HEK293 (cell line): ENCODE results near the gene PBX3.

Experiments used
- CTCF ChIA-PET: fragments of 350-600 bp; formaldehyde crosslinking; extraction: SDS; loops from one replicate; lab custom pipeline; 2021; ENCODE audit warnings: antibody characterized with exemption; lab: Yijun Ruan, JAX
- POLR2A ChIA-PET: fragments of 300-600 bp; formaldehyde crosslinking; extraction: SDS; loops from one replicate; lab custom pipeline; 2020; ENCODE audit warnings: antibody characterized with exemption, inconsistent platforms; lab: Yijun Ruan, JAX
- H3K27ac ChIP-seq: fragments of 200-500 bp; sonication (Bioruptor generic); 2 replicates; pipeline ENCODE4 v1.5.1; 2014; ENCODE audit warnings: low read depth, low read length, control low read depth, inconsistent platforms; ENCODE audit errors: extremely low read depth
- H3K36me3 ChIP-seq, 2 experiments: fragments of 200-500 bp in 1 of 2; sonication (Bioruptor generic) in 1 of 2; 1 replicate in 1 of 2; 2 replicates in 1 of 2; pipeline ENCODE4 v1.5.1; 2014 to 2017; ENCODE audit warnings: inconsistent platforms in 2 of 2, low read length in 2 of 2; ENCODE audit not compliant: control insufficient read depth in 2 of 2, insufficient read depth in 1 of 2
- H3K4me1 ChIP-seq: fragments of 200-500 bp; sonication (Bioruptor generic); 2 replicates; pipeline ENCODE4 v1.5.1; 2014; ENCODE audit warnings: mild to moderate bottlenecking, low read length, inconsistent platforms; ENCODE audit not compliant: control insufficient read depth, insufficient read depth
- H3K4me3 ChIP-seq: 2 replicates; pipeline ENCODE4 v1.5.1; 2011; ENCODE audit warnings: low read depth, mild to moderate bottlenecking, control low read depth, low read length, moderate library complexity
- H3K9me3 ChIP-seq: fragments of 200-500 bp; sonication (Bioruptor generic); 2 replicates; pipeline ENCODE4 v1.5.1; 2014; ENCODE audit warnings: low read depth, low read length, inconsistent platforms; ENCODE audit not compliant: control insufficient read depth, insufficient read depth
- FEZF1 ChIP-seq: fragments of 450-650 bp; formaldehyde crosslinking; IDR thresholded peaks from 2 replicates; pipeline ENCODE4 v1.5.1; 2016; ENCODE audit warnings: missing biosample characterization, missing genetic modification characterization
- GFI1B ChIP-seq: fragments of 450-650 bp; formaldehyde crosslinking; IDR thresholded peaks from 2 replicates; pipeline ENCODE4 v1.5.1; 2016; ENCODE audit warnings: missing biosample characterization, missing genetic modification characterization
- GLI2 ChIP-seq: fragments of 450-650 bp; formaldehyde crosslinking; IDR thresholded peaks from 2 replicates; pipeline ENCODE4; 2017; ENCODE audit warnings: missing biosample characterization, missing genetic modification characterization, low read depth, borderline replicate concordance
- HOXC10 ChIP-seq: sonication (generic); formaldehyde crosslinking; IDR thresholded peaks from 2 replicates; pipeline ENCODE4 v1.8.1; 2023; ENCODE audit warnings: mild to moderate bottlenecking, missing genetic modification reagents
- IKZF3 ChIP-seq: fragments of 450-650 bp; IDR thresholded peaks from 2 replicates; pipeline ENCODE4 v1.5.0; 2018; ENCODE audit warnings: missing biosample characterization, mild to moderate bottlenecking, missing genetic modification characterization, moderate library complexity
- KLF10 ChIP-seq: fragments of 450-650 bp; IDR thresholded peaks from 2 replicates; pipeline ENCODE4 v1.5.1; 2018; ENCODE audit warnings: missing biosample characterization, mild to moderate bottlenecking, missing genetic modification characterization
- MYNN ChIP-seq: fragments of 450-650 bp; formaldehyde crosslinking; IDR thresholded peaks from 2 replicates; pipeline ENCODE4 v1.5.1; 2016; ENCODE audit warnings: missing biosample characterization, missing genetic modification characterization, borderline replicate concordance
- OSR2 ChIP-seq: fragments of 450-650 bp; formaldehyde crosslinking; IDR thresholded peaks from 2 replicates; pipeline ENCODE4 v1.5.1; 2016; ENCODE audit warnings: missing biosample characterization, missing genetic modification characterization
- PRDM1 ChIP-seq: fragments of 450-650 bp; formaldehyde crosslinking; IDR thresholded peaks from 2 replicates; pipeline ENCODE4; 2016; ENCODE audit warnings: missing biosample characterization, missing genetic modification characterization
- SCRT1 ChIP-seq: fragments of 450-650 bp; formaldehyde crosslinking; IDR thresholded peaks from 2 replicates; pipeline ENCODE4 v1.5.1; 2016; ENCODE audit warnings: missing biosample characterization, missing genetic modification characterization, borderline replicate concordance
- SCRT2 ChIP-seq: fragments of 450-650 bp; formaldehyde crosslinking; IDR thresholded peaks from 2 replicates; pipeline ENCODE4 v1.5.1; 2016; ENCODE audit warnings: missing biosample characterization, missing genetic modification characterization
- WT1 ChIP-seq: fragments of 450-650 bp; formaldehyde crosslinking; IDR thresholded peaks from 2 replicates; pipeline ENCODE4 v1.5.1; 2016; ENCODE audit warnings: missing biosample characterization, missing genetic modification characterization
- ZBTB7A ChIP-seq: fragments of 450-650 bp; formaldehyde crosslinking; IDR thresholded peaks from 2 replicates; pipeline ENCODE4 v1.5.1; 2016; ENCODE audit warnings: low read depth, missing biosample characterization, missing genetic modification characterization
- ZIC2 ChIP-seq: fragments of 450-650 bp; formaldehyde crosslinking; IDR thresholded peaks from 2 replicates; pipeline ENCODE4 v1.5.1; 2016; ENCODE audit warnings: missing biosample characterization, missing genetic modification characterization
- ZNF138 ChIP-seq: fragments of 450-650 bp; formaldehyde crosslinking; IDR thresholded peaks from 2 replicates; pipeline ENCODE4 v1.5.1; 2016; ENCODE audit warnings: missing biosample characterization, missing genetic modification characterization, borderline replicate concordance
- ZNF146 ChIP-seq: fragments of 450-650 bp; formaldehyde crosslinking; IDR thresholded peaks from 2 replicates; pipeline ENCODE4 v1.5.1; 2016; ENCODE audit warnings: missing biosample characterization, missing genetic modification characterization
- ZNF18 ChIP-seq: fragments of 450-650 bp; formaldehyde crosslinking; IDR thresholded peaks from 2 replicates; pipeline ENCODE4 v1.5.1; 2016; ENCODE audit warnings: missing biosample characterization, missing genetic modification characterization
- ZNF211 ChIP-seq: fragments of 450-650 bp; formaldehyde crosslinking; IDR thresholded peaks from 2 replicates; pipeline ENCODE4 v1.5.1; 2016; ENCODE audit warnings: low read depth, missing biosample characterization, missing genetic modification characterization
- ZNF223 ChIP-seq: fragments of 450-650 bp; formaldehyde crosslinking; IDR thresholded peaks from 2 replicates; pipeline ENCODE4 v1.5.1; 2016; ENCODE audit warnings: missing biosample characterization, missing genetic modification characterization
- ZNF248 ChIP-seq: fragments of 450-650 bp; formaldehyde crosslinking; IDR thresholded peaks from 2 replicates; pipeline ENCODE4 v1.5.1; 2017; ENCODE audit warnings: missing biosample characterization, missing genetic modification characterization
- ZNF335 ChIP-seq: fragments of 450-650 bp; formaldehyde crosslinking; conservative IDR thresholded peaks from 2 replicates; pipeline ENCODE4 v1.5.1; 2016; ENCODE audit warnings: missing biosample characterization, missing genetic modification characterization
- ZNF341 ChIP-seq: fragments of 450-650 bp; formaldehyde crosslinking; IDR thresholded peaks from 2 replicates; pipeline ENCODE4; 2016; ENCODE audit warnings: low read depth, missing biosample characterization, missing genetic modification characterization
- ZNF664 ChIP-seq: fragments of 450-650 bp; formaldehyde crosslinking; IDR thresholded peaks from 2 replicates; pipeline ENCODE4 v1.5.1; 2016; ENCODE audit warnings: missing biosample characterization, missing genetic modification characterization
- ZSCAN16 ChIP-seq: fragments of 450-650 bp; formaldehyde crosslinking; IDR thresholded peaks from 2 replicates; pipeline ENCODE4 v1.5.1; 2016; ENCODE audit warnings: missing biosample characterization, missing genetic modification characterization
- TF ChIP-seq, protein P1 (sequence below): fragments of 450-650 bp; formaldehyde crosslinking; IDR thresholded peaks from 2 replicates; pipeline ENCODE4 v1.5.1; 2016; ENCODE audit warnings: missing biosample characterization, missing genetic modification characterization
- TF ChIP-seq, protein P2 (sequence below): fragments of 450-650 bp; IDR thresholded peaks from 2 replicates; pipeline ENCODE4 v1.5.1; 2018; ENCODE audit warnings: missing biosample characterization, mild to moderate bottlenecking, missing genetic modification characterization
- TF ChIP-seq, protein P3 (sequence below): fragments of 450-650 bp; formaldehyde crosslinking; conservative IDR thresholded peaks from 2 replicates; pipeline ENCODE4 v1.5.1; 2016; ENCODE audit warnings: low read depth, missing biosample characterization, missing genetic modification characterization

PBX3 gene

DNA sequence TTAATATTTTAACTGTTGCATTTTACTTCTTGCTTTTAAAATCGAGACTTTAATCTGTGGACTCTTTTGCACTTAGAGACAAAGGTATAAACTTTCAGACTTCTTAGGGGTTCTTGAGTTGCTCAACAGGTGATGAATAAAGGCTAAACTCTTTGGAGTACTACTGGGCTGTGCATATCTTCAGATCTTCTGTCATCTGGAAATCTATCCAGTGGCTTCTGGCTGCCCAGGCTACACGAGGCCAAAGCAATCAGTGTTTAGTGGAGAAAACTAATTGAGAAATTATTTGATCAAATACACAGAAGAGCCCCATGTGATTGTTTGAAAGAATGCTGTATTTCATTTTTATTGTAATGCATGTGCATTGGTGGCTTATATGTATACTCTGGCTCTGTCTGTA, 146.1 kb downstream of the PBX3 start:
- ChIA-PET POLR2A (no interaction called here), CTCF (no interaction called here)
- H3K4me1 ChIP-seq = peaks cover 49% of the 10 kb centered on the region
- no peaks in the 10 kb centered on the region for H3K9me3 ChIP-seq
- H3K36me3 ChIP-seq = no peaks in the 10 kb centered on the region
- no peak for TF ChIP-seq GFI1B
- no peak for TF ChIP-seq ZIC2 (tag by site-specific recombination)
- TF ChIP-seq HOXC10 (CRISPR knock-in tag) = no peak
- no peak for TF ChIP-seq FEZF1
- peak; percentile 76 for TF ChIP-seq SCRT2
- peak; percentile 19; the same call in 1 of the 2 replicates for TF ChIP-seq SCRT1 (tag by site-specific recombination)
- no peak for TF ChIP-seq ZNF138 (tag by site-specific recombination)
- TF ChIP-seq ZNF211 = no peak
- no peak for TF ChIP-seq ZBTB7A (tag by site-specific recombination)
- TF ChIP-seq KLF10 (tag by site-specific recombination) = no peak
- no peak overlapping the region for H3K27ac ChIP-seq
- H3K4me3 ChIP-seq = no peak overlapping the region

- ChIA-PET POLR2A (interaction anchor here (0.5 kb wide), 1 partner anchor 751 kb away, joined by 3 read pairs; the partner anchor contains the start of gene SCAI), CTCF (interaction anchor here (1.8 kb wide), 1 partner anchor 10 kb away, joined by 5 read pairs; no protein-coding TSS in a partner anchor)
- no peaks in the 10 kb centered on the region for H3K36me3 ChIP-seq
- no peaks in the 10 kb centered on the region for H3K9me3 ChIP-seq
- peaks cover 44% of the 10 kb centered on the region for H3K4me1 ChIP-seq
- peak overlapping the region; percentile 50; the same call in 1 of the 2 replicates for H3K27ac ChIP-seq
- no peak overlapping the region for H3K4me3 ChIP-seq
- TF ChIP-seq WT1 (tag by site-specific recombination) (peak; percentile 31), ZSCAN16 (tag by site-specific recombination) (peak; percentile 86), ZNF223 (tag by site-specific recombination) (no peak), IKZF3 (tag by site-specific recombination) (peak; percentile 90), ZNF248 (tag by site-specific recombination) (no peak), ZNF341 (tag by site-specific recombination) (no peak), ZNF146 (tag by site-specific recombination) (no peak), GLI2 (tag by site-specific recombination) (peak; percentile 78; the same call in 1 of the 2 replicates), ZNF18 (tag by site-specific recombination) (peak; percentile 88), PRDM1 (tag by site-specific recombination) (no peak), OSR2 (tag by site-specific recombination) (peak; percentile 96), KLF10 (tag by site-specific recombination) (0 out of 2 replicates have a peak, but pooled peaks have one; percentile 9), ZNF664 (tag by site-specific recombination) (peak; percentile 54; the same call in 1 of the 2 replicates), MYNN (tag by site-specific recombination) (no peak), ZNF335 (no peak)
- TF ChIP-seq, protein P1, sequence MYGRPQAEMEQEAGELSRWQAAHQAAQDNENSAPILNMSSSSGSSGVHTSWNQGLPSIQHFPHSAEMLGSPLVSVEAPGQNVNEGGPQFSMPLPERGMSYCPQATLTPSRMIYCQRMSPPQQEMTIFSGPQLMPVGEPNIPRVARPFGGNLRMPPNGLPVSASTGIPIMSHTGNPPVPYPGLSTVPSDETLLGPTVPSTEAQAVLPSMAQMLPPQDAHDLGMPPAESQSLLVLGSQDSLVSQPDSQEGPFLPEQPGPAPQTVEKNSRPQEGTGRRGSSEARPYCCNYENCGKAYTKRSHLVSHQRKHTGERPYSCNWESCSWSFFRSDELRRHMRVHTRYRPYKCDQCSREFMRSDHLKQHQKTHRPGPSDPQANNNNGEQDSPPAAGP (tag by site-specific recombination) = no peak
- TF ChIP-seq, protein P2, sequence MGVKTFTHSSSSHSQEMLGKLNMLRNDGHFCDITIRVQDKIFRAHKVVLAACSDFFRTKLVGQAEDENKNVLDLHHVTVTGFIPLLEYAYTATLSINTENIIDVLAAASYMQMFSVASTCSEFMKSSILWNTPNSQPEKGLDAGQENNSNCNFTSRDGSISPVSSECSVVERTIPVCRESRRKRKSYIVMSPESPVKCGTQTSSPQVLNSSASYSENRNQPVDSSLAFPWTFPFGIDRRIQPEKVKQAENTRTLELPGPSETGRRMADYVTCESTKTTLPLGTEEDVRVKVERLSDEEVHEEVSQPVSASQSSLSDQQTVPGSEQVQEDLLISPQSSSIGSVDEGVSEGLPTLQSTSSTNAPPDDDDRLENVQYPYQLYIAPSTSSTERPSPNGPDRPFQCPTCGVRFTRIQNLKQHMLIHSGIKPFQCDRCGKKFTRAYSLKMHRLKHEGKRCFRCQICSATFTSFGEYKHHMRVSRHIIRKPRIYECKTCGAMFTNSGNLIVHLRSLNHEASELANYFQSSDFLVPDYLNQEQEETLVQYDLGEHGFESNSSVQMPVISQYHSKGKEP (tag by site-specific recombination) = peak; percentile 80
- TF ChIP-seq, protein P3, sequence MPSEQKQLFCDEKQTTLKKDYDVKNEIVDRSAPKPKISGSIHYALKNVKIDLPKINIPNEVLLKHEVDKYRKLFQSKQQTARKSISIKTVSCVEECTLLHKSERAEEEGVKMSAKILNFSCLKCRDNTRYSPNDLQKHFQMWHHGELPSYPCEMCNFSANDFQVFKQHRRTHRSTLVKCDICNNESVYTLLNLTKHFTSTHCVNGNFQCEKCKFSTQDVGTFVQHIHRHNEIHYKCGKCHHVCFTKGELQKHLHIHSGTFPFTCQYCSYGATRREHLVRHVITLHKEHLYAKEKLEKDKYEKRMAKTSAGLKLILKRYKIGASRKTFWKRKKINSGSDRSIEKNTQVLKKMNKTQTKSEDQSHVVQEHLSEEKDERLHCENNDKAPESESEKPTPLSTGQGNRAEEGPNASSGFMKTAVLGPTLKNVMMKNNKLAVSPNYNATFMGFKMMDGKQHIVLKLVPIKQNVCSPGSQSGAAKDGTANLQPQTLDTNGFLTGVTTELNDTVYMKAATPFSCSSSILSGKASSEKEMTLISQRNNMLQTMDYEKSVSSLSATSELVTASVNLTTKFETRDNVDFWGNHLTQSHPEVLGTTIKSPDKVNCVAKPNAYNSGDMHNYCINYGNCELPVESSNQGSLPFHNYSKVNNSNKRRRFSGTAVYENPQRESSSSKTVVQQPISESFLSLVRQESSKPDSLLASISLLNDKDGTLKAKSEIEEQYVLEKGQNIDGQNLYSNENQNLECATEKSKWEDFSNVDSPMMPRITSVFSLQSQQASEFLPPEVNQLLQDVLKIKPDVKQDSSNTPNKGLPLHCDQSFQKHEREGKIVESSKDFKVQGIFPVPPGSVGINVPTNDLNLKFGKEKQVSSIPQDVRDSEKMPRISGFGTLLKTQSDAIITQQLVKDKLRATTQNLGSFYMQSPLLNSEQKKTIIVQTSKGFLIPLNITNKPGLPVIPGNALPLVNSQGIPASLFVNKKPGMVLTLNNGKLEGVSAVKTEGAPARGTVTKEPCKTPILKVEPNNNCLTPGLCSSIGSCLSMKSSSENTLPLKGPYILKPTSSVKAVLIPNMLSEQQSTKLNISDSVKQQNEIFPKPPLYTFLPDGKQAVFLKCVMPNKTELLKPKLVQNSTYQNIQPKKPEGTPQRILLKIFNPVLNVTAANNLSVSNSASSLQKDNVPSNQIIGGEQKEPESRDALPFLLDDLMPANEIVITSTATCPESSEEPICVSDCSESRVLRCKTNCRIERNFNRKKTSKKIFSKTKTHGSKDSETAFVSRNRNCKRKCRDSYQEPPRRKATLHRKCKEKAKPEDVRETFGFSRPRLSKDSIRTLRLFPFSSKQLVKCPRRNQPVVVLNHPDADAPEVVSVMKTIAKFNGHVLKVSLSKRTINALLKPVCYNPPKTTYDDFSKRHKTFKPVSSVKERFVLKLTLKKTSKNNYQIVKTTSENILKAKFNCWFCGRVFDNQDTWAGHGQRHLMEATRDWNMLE (tag by site-specific recombination) = no peak
Observed at GRCh38 chr9:125894566-125894965, 147.4 kb downstream of the PBX3 start.
